GM12872 (cell line): Measurements from ENCODE around the gene GORAB.

Source experiments
- TF ChIP-seq, protein P1 (sequence below): IDR thresholded peaks from 3 replicates; pipeline ENCODE4 v1.5.1; 2011; ENCODE audit warnings: low read depth, mild to moderate bottlenecking, low read length, moderate library complexity; ENCODE audit not compliant: insufficient read depth

GORAB gene

DNA sequence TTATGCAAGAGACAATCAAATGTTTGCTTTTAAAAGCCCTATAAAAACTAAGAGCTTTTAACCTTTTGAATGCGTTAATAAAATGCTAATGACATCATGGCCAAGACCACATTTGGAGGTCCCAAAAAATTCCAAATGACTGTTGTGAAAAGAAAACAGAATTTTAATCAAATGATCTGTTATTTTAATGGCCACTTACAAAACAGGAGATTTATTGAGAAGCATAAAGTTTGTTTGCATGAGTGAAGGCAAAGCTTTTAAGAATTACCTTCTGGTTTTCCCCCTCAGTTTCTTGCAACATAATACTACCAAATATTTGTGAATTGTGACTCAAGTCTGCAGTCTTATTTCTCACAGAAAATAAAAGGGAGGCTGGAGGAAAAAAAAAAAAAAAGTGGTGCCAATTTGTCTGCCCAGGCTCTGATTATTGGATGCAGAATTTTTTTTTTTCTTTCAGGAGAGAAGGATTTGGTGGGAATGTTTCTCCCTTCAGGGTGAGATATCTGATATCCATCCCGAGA lies 60.7 kb downstream of the GORAB start:
- TF ChIP-seq, protein P1, sequence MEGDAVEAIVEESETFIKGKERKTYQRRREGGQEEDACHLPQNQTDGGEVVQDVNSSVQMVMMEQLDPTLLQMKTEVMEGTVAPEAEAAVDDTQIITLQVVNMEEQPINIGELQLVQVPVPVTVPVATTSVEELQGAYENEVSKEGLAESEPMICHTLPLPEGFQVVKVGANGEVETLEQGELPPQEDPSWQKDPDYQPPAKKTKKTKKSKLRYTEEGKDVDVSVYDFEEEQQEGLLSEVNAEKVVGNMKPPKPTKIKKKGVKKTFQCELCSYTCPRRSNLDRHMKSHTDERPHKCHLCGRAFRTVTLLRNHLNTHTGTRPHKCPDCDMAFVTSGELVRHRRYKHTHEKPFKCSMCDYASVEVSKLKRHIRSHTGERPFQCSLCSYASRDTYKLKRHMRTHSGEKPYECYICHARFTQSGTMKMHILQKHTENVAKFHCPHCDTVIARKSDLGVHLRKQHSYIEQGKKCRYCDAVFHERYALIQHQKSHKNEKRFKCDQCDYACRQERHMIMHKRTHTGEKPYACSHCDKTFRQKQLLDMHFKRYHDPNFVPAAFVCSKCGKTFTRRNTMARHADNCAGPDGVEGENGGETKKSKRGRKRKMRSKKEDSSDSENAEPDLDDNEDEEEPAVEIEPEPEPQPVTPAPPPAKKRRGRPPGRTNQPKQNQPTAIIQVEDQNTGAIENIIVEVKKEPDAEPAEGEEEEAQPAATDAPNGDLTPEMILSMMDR = no peak

DNA sequence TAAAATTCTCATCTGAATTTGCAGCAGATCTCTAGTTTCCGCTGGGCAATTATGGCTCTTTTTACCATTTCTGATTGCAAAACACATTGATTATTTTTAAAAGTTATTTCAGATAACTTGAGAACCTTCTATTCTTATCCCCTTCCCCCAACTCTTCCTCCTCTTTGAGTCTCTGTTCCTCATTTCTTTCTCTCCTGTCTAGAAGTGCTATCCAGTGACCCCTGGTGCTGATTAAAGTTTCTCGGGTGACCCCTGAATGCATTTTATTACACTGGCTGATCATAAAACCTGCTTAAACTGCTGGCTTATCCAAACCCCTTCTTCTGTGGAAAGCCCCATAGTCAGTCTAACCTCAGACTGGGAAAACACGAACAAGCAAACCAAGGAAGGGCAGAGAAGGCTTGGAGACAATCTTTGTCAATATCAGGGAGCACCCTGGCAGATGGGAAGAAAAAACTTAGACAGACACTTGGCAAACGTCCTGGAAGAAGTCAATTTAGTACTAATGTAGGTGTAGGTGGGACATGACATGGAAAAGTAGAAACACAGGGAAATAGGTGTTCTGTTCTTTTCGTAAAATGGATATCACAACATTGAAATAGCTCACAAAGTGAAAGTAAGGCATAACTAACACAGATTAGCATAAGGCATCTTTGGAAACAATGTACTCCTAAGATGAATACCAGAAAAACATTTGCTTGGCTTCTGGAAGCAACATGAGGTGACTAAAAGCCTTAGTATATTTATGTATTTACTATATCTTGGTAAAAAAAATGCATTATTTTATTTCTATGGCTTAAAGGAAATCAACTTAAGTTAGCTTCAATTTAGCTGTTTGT lies 61.4 kb downstream of the GORAB start:
- TF ChIP-seq, protein P1 = no peak

DNA sequence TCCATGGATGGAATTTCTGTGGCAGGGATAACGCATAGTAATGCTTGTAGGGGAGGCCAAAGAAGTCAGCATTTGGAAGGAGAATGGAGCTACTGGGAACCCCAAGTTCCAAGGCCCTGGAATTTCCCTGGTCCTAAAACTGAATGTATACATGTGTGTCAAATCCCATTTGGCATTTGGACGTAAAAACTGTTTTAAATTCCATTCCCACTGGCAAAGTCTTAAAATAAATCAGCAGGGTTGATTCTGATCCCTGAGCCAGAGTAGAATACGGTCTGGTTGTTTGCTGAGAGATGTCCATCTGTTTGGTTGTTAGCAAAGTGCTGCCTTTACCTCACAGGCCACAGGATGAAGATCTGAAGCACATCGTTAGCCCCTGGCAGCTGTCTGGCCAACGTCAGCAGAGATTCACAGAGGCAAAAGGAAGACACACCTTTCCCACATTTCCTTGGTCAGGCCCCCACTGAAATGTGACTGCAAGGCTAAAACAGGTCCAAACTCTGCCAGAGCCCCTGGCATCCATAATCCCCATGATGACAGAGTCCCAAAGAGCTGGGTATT lies 62.2 kb downstream of the GORAB start:
- TF ChIP-seq, protein P1 = no peak

DNA sequence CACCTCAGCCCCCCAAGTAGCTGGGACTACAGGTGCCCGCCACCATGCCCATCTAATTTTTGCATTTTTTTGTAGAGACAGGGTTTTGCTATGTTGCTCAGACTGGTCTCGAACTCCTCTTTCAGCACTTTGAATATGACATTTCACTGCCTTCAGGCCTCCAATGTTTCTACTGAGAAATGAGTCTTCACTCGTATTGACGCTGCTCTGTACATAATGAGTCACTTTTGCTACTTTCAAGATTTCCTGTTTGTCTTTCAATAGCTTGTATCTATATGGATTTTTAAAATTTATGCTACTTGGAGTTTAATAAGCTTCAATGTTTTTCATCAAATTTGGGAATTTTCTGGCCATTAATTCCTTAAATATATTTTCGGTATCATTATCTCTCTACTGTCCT lies 64.7 kb downstream of the GORAB start:
- TF ChIP-seq, protein P1 = no peak

DNA sequence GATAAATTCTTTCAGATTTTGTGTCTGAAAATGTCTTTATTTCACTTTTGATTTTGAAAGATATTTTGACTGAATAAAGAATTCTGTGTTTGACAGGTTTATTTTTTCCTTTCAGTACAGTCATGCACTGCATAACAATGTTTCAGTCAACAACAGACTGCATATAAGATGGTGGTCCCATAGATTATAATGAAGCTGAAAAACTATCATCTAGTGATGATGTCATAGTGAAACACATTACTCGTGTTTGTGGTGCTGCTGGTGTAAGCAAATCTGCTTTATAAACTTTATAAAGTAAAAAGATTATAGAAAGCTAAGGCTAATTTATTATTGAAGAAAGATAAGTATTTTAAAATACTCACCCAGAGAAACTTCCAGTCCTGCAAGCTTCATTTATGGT lies 66.7 kb downstream of the GORAB start:
- TF ChIP-seq, protein P1 = no peak

DNA sequence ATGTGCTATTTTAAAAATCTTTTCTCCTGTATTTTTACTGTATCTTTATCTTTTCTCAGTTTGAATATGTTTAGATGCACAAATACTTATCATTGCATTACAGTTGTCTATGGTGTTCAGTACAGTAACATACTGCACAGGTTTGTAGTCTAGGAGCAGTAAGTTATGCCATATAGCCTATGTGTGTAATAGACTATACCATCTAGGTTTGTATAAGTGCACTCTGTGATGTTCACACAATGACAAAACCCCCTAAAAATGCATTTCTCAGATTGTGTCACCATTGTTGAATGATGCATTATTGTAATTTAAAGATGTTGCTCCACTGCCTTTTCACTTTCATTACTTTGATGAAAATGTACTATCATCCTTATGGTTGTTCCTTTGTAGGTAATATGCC lies 67.1 kb downstream of the GORAB start:
- TF ChIP-seq, protein P1 = no peak

DNA sequence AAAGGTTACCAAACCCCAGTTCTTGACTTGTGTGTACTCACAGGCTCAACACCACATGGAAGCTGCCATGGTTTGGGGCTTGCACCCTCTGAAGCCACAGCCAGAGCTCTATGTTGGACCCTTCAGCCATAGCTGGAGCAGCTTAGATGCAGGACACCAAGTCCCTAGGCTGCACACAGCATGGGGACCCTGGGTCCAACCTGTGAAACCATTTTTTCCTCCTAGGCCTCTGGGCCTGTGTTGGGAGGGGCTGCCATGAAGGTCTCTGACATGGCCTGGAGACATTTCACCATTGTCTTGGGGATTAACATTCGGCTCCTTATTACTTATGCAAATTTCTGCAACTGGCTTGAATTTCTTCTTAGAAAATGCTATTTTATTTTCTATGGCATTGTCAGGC lies 69.9 kb downstream of the GORAB start:
- TF ChIP-seq, protein P1 = no peak
